Central memory CD8-positive, alpha-beta T cell (primary cell): Measurements from ENCODE around the gene DHCR7.
"Not testable (repeated sequence)": the region's sequence is repeated elsewhere in the genome, so short reads cannot be mapped to it uniquely, and the experiment has no call there.

ENCODE experiments used
- ATAC-seq: fragments of 150-1000 bp; cut with Tn5 transposase; replicated peaks from 2 replicates; pipeline ENCODE4 v1.10.0; 2022; ENCODE audit warnings: mild to moderate bottlenecking, moderate FRiP score, moderate number of reproducible peaks; ENCODE audit not compliant: poor library complexity, severe bottlenecking; ENCODE audit errors: extremely low read depth
- DNase-seq, 2 donors: peaks; one replicate each; pipeline ENCODE4 v3.0.0; 2021; ENCODE audit warnings: low spot score in 2 of 2
- H3K27ac Mint-ChIP-seq: one replicate; pipeline ENCODE4 v1.8.0; 2022; ENCODE audit warnings: low read depth, mild to moderate bottlenecking, moderate library complexity, mixed read lengths
- H3K27me3 Mint-ChIP-seq: one replicate; pipeline ENCODE4 v1.8.0; 2022; ENCODE audit warnings: mixed read lengths
- H3K36me3 Mint-ChIP-seq: one replicate; pipeline ENCODE4 v1.8.0; 2022; ENCODE audit warnings: mild to moderate bottlenecking, moderate library complexity, mixed read lengths; ENCODE audit not compliant: insufficient read depth
- H3K4me1 Mint-ChIP-seq: one replicate; pipeline ENCODE4 v1.8.0; 2022; ENCODE audit warnings: mixed read lengths
- H3K4me3 Mint-ChIP-seq: one replicate; pipeline ENCODE4 v1.8.0; 2022; ENCODE audit warnings: mild to moderate bottlenecking, moderate library complexity, mixed read lengths
- H3K9me3 Mint-ChIP-seq: one replicate; pipeline ENCODE4 v1.8.0; 2022; ENCODE audit warnings: mixed read lengths

Gene DHCR7

DNA sequence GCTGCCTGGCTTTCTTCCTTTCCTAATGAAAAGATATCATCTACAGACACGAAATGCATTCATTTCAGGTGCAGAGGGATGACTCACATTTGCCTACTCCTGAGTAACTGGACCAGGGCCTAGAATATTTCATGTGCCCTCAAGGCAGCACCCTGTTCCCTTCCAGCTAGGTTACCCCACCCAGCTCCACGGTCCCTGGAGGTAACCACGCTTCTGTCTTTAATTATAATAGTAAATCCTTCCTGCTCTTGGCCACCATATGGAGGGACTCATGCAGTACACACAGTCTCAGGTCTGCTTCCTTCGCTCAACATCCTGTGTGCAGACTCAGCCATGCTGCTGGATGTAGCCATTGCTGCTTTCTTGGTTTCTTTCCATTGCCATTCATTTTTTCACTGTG, 22.3 kb downstream of the DHCR7 start:
- no peak overlapping the region for H3K4me3 Mint-ChIP-seq

DNA sequence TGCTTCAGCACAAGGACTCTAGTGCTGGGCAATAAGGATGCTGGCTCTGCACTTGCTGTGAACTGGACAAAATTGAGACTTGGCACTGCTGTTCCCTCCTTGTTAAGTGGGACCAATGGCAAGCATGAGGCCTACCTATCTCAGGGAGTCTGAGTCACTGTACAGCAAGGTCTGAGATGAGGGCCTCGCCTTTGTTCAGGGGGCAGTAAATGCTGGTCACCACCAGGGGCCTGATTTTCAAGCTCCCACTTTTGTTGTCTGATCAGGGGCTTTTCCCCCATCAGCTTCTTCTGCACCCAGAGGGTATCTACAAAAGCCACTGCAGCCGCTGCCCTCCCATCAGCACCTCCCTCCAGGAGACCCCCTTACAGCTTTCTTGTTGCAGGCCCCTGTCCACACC, 22.8 kb downstream of the DHCR7 start:
- no peak for ATAC-seq
- Mint-ChIP-seq H3K27me3 (no peaks in the 10 kb centered on the region), H3K4me1 (no peaks in the 10 kb centered on the region), H3K9me3 (no peaks in the 10 kb centered on the region), H3K4me3 (no peak overlapping the region), H3K27ac (no peak overlapping the region), H3K36me3 (no peaks in the 10 kb centered on the region)
- no peak for DNase-seq

More for the DNA sequence above, 22.3 kb downstream of the DHCR7 start:
- no peak for ATAC-seq
- no peak for DNase-seq
- Mint-ChIP-seq H3K27ac (no peak overlapping the region), H3K36me3 (no peaks in the 10 kb centered on the region), H3K9me3 (no peaks in the 10 kb centered on the region), H3K27me3 (no peaks in the 10 kb centered on the region), H3K4me1 (no peaks in the 10 kb centered on the region)

DNA sequence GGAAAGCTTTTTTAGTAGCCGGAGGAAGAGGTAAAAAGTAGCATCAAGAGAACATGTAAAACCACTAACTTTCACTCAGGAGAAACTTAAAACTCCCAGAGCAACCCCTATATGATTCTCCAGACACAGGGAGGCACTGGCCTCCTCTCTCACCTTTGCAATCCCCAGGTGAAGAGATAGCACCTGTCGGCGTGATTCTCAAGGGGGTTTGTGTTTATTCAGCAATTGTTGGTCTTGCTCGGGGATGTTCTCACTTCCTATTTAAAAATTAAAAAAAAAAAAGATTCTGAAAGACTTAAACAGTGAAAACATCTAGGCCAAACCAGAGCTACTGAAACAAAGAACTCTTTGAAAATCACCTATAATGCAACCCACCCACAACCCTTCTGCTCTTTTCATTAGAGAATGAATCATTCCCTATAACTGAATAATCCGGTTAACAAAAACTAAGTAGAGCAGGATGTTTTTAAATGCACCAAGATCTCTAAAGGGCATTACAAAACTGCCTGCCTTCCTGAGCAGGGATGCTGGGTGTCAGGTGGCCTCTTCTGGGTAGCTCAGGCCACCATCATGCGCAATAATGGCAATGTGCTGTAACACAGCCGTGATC, 24.9 kb downstream of the DHCR7 start:
- Mint-ChIP-seq H3K4me3 (no peak overlapping the region), H3K36me3 (peaks cover 2% of the 10 kb centered on the region), H3K4me1 (no peaks in the 10 kb centered on the region), H3K27ac (no peak overlapping the region), H3K27me3 (peaks cover 10% of the 10 kb centered on the region), H3K9me3 (no peaks in the 10 kb centered on the region)
- DNase-seq = no peak
- no peak for ATAC-seq

DNA sequence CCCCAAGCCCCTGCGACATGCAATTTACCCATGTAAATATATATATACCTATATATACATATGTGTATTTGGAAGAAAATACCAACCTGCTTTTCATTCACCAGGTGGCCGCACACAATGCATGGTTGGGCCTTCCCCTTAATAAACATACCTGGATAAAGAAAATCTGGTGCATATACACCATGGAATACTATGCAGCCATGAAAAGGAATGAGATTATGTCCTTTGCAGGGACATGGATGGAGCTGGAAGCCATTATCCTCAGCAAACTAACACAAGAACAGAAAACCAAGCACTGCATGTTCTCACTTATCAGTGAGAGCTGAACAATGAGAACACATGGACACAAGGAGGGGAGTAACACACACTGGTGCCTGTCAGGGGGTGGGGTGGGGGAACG, 25.9 kb downstream of the DHCR7 start:
- H3K36me3 Mint-ChIP-seq, H3K4me1 Mint-ChIP-seq, H3K9me3 Mint-ChIP-seq, H3K4me3 Mint-ChIP-seq, ATAC-seq, DNase-seq, H3K27ac Mint-ChIP-seq: not testable (repeated sequence)
- H3K27me3 Mint-ChIP-seq = peaks cover 10% of the 10 kb centered on the region

DNA sequence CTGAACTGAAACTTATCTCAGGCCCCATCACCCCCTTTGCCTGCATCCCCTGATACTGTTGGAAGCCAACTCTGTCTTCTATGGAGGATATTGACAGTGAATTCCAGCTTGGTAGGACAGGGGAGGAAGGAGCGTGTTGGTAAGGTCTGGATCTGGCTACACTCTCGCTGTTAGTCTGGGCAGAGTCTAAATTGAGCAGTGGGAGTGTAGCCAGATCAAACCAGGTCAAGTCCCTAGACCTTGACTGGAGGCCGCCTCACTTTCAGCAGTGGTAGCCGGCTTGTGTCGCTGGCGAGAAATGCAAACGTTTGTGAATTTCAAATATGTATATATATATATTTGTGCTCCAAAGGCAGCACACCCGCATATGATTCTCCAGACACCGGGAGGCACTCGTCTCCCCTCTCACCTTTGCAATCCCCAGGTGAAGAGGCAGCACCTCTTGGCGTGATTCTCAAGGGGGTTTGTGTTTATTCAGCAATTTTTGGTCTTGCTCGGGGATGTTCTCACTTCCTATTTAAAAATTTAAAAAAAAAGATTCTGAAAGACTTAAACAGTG, 26.7 kb downstream of the DHCR7 start:
- Mint-ChIP-seq H3K27ac (no peak overlapping the region), H3K4me3 (no peak overlapping the region), H3K36me3 (peaks cover 2% of the 10 kb centered on the region), H3K4me1 (no peaks in the 10 kb centered on the region), H3K27me3 (peaks cover 10% of the 10 kb centered on the region), H3K9me3 (no peaks in the 10 kb centered on the region)
- ATAC-seq (no peak), DNase-seq (no peak)

DNA sequence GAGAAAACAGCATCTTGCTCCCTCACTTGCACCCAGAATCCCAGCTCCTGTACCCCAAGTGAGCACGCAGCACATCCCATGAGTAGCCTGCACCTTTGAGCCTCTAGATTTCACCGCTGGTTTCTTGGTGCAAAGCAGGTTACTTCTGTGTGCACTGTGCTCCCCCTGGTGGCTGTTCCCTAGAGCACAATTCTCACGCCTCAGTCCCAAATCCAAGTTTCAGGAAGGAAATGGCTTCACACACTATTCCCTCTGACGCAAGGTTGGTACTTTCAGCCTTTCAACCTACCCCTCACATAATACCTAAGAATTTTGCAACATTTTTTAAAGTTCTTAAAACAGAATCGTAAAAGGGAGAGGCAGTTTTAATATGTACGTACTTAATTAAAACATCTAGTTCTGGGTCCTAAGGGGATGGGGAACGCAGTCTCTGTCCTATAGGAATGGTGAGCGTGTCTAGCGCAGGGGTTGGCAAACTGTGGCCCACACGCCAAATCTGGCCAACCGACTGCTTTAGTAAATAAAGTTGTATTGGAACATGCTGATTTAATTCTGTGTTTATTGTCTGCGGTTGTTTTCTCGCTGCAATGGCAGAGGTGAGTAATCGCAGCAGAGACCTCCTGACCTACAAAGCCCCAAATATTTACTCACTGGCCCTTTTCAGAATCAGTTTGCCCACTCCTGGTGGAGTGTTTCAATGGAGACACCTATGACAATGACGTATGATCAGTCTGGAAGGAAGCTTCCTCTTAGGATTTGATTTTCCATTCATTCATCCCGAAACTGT, 27.5 kb downstream of the DHCR7 start:
- no peak for DNase-seq
- no peak overlapping the region for H3K27ac Mint-ChIP-seq
- peaks cover 10% of the 10 kb centered on the region for H3K27me3 Mint-ChIP-seq
- no peak overlapping the region for H3K4me3 Mint-ChIP-seq
- ATAC-seq = no peak
- no peaks in the 10 kb centered on the region for H3K9me3 Mint-ChIP-seq
- H3K4me1 Mint-ChIP-seq = no peaks in the 10 kb centered on the region
- peaks cover 2% of the 10 kb centered on the region for H3K36me3 Mint-ChIP-seq

DNA sequence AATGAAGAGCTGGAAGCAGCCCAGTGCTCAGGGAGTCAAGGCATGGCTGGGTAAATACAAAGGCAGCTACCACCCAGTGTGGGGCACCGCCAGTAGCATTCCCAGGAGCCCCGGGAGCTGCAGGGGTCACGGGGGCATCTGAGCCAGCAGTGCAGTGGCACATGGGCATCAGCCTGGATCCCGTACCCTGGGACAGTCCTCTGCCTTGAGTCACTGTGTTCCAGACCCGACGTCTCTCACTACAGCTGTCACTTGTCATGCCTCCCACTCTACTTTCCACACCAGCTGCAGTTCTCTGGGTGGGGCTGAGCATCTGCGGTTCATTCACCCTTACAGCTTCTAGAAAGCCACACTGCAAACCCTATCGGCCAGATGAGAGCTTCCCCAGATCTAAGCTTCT, 29.6 kb downstream of the DHCR7 start:
- H3K27me3 Mint-ChIP-seq = peaks cover 10% of the 10 kb centered on the region
- no peak for ATAC-seq
- no peaks in the 10 kb centered on the region for H3K9me3 Mint-ChIP-seq
- no peak for DNase-seq
- no peaks in the 10 kb centered on the region for H3K4me1 Mint-ChIP-seq
- no peak overlapping the region for H3K4me3 Mint-ChIP-seq
- H3K27ac Mint-ChIP-seq = no peak overlapping the region
- peaks cover 2% of the 10 kb centered on the region for H3K36me3 Mint-ChIP-seq

DNA sequence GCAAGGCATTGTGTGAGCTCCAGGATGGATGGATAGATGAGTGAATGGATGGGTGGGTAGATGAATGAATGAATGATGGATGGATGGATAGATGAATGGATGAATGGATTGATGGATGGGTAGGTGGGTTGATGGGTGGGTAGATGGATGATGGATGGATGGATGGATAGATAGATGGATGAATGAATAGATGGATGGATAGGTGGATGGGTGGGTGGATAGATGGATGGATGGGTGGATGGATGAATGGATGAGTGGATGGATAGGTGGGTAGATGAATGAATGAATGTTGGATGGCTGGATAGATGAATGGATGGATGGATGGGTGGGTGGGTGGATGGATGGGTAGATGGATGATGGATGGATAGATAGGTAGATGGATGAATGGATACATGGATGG, 33.5 kb downstream of the DHCR7 start:
- DNase-seq = no peak
- ATAC-seq = no peak
- Mint-ChIP-seq H3K27ac (no peak overlapping the region), H3K36me3 (peaks cover 2% of the 10 kb centered on the region), H3K9me3 (no peaks in the 10 kb centered on the region), H3K4me3 (no peak overlapping the region), H3K27me3 (peaks cover 3% of the 10 kb centered on the region), H3K4me1 (no peaks in the 10 kb centered on the region)

DNA sequence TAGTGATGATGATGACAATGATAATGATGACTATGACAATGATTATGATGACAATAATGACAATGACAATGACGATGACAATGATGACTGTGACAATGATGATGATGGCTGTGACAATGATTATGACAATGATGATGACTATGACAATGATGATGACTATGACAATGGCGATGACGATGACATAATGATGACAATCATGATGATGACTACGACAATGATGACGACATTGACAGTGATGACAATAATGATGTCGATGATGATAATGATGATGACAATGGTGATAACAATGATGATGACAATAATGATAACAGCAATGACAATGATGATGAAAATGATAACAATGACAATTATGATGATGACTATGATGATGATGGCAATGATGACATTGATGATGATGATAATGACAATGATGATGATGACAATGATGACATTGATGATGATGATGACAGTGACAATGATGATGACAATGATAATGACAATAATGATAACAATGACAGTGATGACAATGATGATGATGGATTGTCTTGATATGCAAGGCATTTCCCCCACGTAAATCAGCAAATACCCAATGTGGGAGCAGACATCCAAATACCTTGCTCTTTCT, 37.7 kb downstream of the DHCR7 start:
- Mint-ChIP-seq H3K4me1 (no peaks in the 10 kb centered on the region), H3K27me3 (no peaks in the 10 kb centered on the region), H3K9me3 (no peaks in the 10 kb centered on the region), H3K36me3 (peaks cover 2% of the 10 kb centered on the region), H3K27ac (no peak overlapping the region), H3K4me3 (no peak overlapping the region)
- ATAC-seq (no peak), DNase-seq (no peak)

DNA sequence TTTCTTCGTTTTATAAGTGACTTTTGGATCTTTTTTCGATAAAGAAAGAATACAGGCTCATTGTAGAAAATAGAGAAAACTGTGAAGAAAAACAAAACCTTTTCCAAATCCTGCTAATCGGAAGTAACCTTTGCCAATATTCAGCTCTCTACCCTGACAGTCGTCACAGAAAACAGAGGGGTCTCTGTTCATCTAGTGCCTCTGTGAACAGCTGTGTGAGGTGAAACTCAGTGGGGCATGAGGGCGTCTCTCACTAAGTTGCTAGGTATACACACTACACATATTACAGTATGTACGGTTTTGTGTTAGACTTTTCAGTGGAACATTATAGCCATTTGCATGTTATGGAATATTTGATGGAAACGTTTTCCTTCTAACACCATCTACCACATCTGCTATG, 39.4 kb downstream of the DHCR7 start:
- Mint-ChIP-seq H3K27ac (no peak overlapping the region), H3K9me3 (peaks cover 5% of the 10 kb centered on the region), H3K4me3 (no peak overlapping the region), H3K4me1 (no peaks in the 10 kb centered on the region), H3K27me3 (no peaks in the 10 kb centered on the region), H3K36me3 (peaks cover 2% of the 10 kb centered on the region)
- ATAC-seq = no peak
- DNase-seq = no peak

DNA sequence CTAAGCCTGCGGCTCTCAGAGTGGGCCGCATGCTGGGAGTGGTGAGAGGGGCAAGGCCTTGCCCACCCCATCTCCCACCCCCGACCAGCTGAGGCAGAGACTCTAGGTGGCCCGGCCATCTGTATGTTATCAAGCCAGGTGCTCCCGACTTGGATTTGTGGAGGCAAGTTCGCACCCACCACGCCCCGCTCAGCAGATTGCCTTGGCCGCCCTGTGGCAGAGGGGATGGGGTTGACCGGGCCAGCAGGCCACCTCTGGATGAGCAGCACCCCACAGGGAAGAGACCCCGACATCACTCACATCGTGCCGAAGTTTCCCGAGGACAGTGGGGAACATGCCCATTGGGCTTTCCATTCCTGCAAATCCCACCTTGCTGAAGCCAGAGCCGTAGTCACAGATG, 40.8 kb downstream of the DHCR7 start:
- no peaks in the 10 kb centered on the region for H3K4me1 Mint-ChIP-seq
- no peaks in the 10 kb centered on the region for H3K27me3 Mint-ChIP-seq
- no peak for ATAC-seq
- peaks cover 9% of the 10 kb centered on the region for H3K9me3 Mint-ChIP-seq
- no peak overlapping the region for H3K4me3 Mint-ChIP-seq
- H3K36me3 Mint-ChIP-seq = peaks cover 2% of the 10 kb centered on the region
- no peak for DNase-seq
- no peak overlapping the region for H3K27ac Mint-ChIP-seq

DNA sequence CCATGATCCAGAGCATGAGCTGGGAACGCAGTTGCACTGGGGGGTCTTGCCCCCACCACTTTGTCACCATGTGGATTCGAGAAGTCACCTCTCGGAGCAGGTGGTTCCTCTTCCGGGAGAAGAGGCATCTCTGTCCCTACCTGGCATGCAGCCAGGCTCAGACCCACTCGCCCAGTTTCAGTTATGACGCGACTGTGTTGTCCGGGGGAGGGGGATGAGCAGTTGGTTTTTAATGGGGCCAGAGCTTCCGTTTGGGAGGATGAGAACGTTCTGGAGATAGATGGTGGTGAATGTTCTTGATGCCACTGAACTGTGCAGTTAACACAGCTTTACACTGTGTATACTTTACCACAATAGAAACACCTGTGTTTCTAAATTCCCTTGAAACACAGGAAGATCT, 41.5 kb downstream of the DHCR7 start:
- Mint-ChIP-seq H3K4me1 (no peaks in the 10 kb centered on the region), H3K4me3 (no peak overlapping the region), H3K36me3 (peaks cover 2% of the 10 kb centered on the region), H3K9me3 (peaks cover 9% of the 10 kb centered on the region), H3K27me3 (no peaks in the 10 kb centered on the region), H3K27ac (no peak overlapping the region)
- ATAC-seq (no peak), DNase-seq (no peak)

DNA sequence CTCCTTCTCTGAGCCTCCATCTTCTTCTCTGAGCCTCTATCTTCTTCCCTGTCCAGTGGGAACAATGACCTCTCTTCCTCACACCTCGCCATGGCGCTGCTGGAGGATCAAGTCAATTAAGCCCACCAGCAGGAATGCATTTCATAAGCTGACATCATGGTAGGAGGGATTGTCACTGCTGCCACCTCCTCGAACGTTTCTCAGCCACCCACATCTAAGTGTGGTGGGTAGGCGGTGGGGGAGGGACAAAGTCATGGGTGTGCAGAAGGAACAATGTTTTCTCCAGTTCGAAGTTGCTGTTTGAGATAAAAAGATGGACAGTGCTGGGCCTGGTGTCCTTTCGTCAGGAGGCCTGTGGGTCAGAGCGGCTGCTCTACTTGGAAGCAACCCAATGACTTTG, 44.0 kb downstream of the DHCR7 start:
- H3K4me1 Mint-ChIP-seq = no peaks in the 10 kb centered on the region
- H3K9me3 Mint-ChIP-seq = peaks cover 9% of the 10 kb centered on the region
- H3K4me3 Mint-ChIP-seq = no peak overlapping the region
- ATAC-seq = no peak
- H3K27me3 Mint-ChIP-seq = no peaks in the 10 kb centered on the region
- peaks cover 2% of the 10 kb centered on the region for H3K36me3 Mint-ChIP-seq
- DNase-seq = no peak
- no peak overlapping the region for H3K27ac Mint-ChIP-seq
